H1 (cell line): ENCODE results near the gene PGAP2. TPM values are rescaled to one million over a fixed set of nuclear protein-coding genes. Genes with fewer than 3 reads are reported as not detected.

Source experiments
- CTCF ChIA-PET: fragments of 300-600 bp; sonication (Branson Sonifier 250); formaldehyde crosslinking; loops from one replicate; lab custom pipeline; 2021; ENCODE audit not compliant: partially characterized antibody; lab: Charles Lee
- POLR2A ChIA-PET: fragments of 300-600 bp; sonication (Branson Sonifier 250); formaldehyde crosslinking; loops from one replicate; lab custom pipeline; 2021; ENCODE audit warnings: inconsistent platforms; ENCODE audit not compliant: partially characterized antibody; lab: Charles Lee
- DNase-seq, 2 experiments: peaks; one replicate each; pipeline versions ENCODE4 v3.0.0 to v3.0.0-alpha.2; 2010 to 2022; ENCODE audit warnings: low spot score in 2 of 2, low read depth in 1 of 2, mixed read lengths in 1 of 2
- FAIRE-seq: peaks from 2 replicates; lab custom pipeline; 2011; peaks lifted over from hg19 to GRCh38; lab: Jason Lieb, UNC
- H2AFZ ChIP-seq: 2 replicates; pipeline ENCODE4 v1.8.1; 2012; ENCODE audit warnings: low read length, inconsistent platforms
- H2AK5ac ChIP-seq: 2 replicates; pipeline ENCODE4 v1.6.1; 2013; ENCODE audit warnings: low read depth, low read length
- H2BK120ac ChIP-seq: replicated peaks from 2 replicates; pipeline ENCODE3; 2013; ENCODE audit warnings: low read depth, low read length, inconsistent platforms
- H2BK12ac ChIP-seq: 2 replicates; pipeline ENCODE4 v1.6.1; 2013; ENCODE audit warnings: low read depth, low read length
- H2BK15ac ChIP-seq: 2 replicates; pipeline ENCODE4 v1.6.1; 2013; ENCODE audit warnings: low read length
- H2BK20ac ChIP-seq: 2 replicates; pipeline ENCODE4 v1.6.1; 2013; ENCODE audit warnings: low read length
- H2BK5ac ChIP-seq: 2 replicates; pipeline ENCODE4 v1.6.1; 2013; ENCODE audit warnings: low read depth, low read length
- H3K14ac ChIP-seq: 2 replicates; pipeline ENCODE4 v1.6.1; 2013; ENCODE audit warnings: inconsistent platforms; ENCODE audit not compliant: insufficient read length
- H3K18ac ChIP-seq: 2 replicates; pipeline ENCODE4 v1.6.1; 2013; ENCODE audit warnings: low read length; ENCODE audit errors: extremely low read depth
- H3K23ac ChIP-seq: 2 replicates; pipeline ENCODE4 v1.6.1; 2013; ENCODE audit warnings: inconsistent platforms; ENCODE audit not compliant: insufficient read length
- H3K23me2 ChIP-seq: 2 replicates; pipeline ENCODE4 v1.6.1; 2013; ENCODE audit warnings: low read depth, low read length
- H3K27ac ChIP-seq: 2 replicates; pipeline ENCODE4 v1.6.1; 2011; ENCODE audit warnings: low read depth, low read length, inconsistent platforms
- H3K27me3 ChIP-seq, 4 experiments: replicated peaks in 1 of 4; 1 replicate in 1 of 4; 2 replicates in 3 of 4; pipeline versions ENCODE4 v1.6.1 to v1.8.1; 2011 to 2013; ENCODE audit warnings: low read length in 3 of 4, mild to moderate bottlenecking in 3 of 4, inconsistent platforms in 2 of 4, mixed read lengths in 2 of 4, moderate library complexity in 1 of 4; ENCODE audit not compliant: control insufficient read depth in 3 of 4, insufficient read depth in 3 of 4; ENCODE audit errors: extremely low read depth in 1 of 4
- H3K36me3 ChIP-seq, 4 experiments: 2 replicates each; pipeline versions ENCODE4 v1.6.1 to v1.8.1; 2011 to 2013; ENCODE audit warnings: mild to moderate bottlenecking in 4 of 4, low read length in 3 of 4, moderate library complexity in 2 of 4, control low read depth in 1 of 4, inconsistent platforms in 1 of 4; ENCODE audit not compliant: insufficient read depth in 4 of 4, control insufficient read depth in 2 of 4
- H3K4ac ChIP-seq: replicated peaks from 2 replicates; pipeline ENCODE3; 2013; ENCODE audit warnings: low read length, low read depth, mixed read lengths, inconsistent platforms; ENCODE audit not compliant: insufficient read length
- H3K4me1 ChIP-seq, 4 experiments: replicated peaks in 1 of 4; 1 replicate in 1 of 4; 2 replicates in 3 of 4; pipeline versions ENCODE4 v1.6.1 to v1.8.1; 2011 to 2013; ENCODE audit warnings: low read length in 3 of 4, inconsistent platforms in 2 of 4, mixed read lengths in 1 of 4; ENCODE audit not compliant: insufficient read depth in 4 of 4, control insufficient read depth in 3 of 4
- H3K4me2 ChIP-seq, 2 experiments: 2 replicates each; pipeline versions ENCODE4 v1.6.1 to v1.8.1; 2011 to 2013; ENCODE audit warnings: low read depth in 2 of 2, low read length in 2 of 2, control low read depth in 1 of 2, inconsistent platforms in 1 of 2, mild to moderate bottlenecking in 1 of 2; ENCODE audit not compliant: insufficient read depth in 1 of 2
- H3K4me3 ChIP-seq, 4 experiments: fragments of 200-600, 300-600 bp in 1 of 4; sonication (generic), shearing (Covaris generic), sonication (Bioruptor Twin) in 1 of 4; 2 replicates each; pipeline versions ENCODE4 v1.5.1 to v1.8.1; 2011 to 2016; ENCODE audit warnings: low read length in 4 of 4, low read depth in 3 of 4, control low read depth in 2 of 4, inconsistent platforms in 2 of 4, mild to moderate bottlenecking in 2 of 4, mixed read lengths in 1 of 4, moderate library complexity in 1 of 4; ENCODE audit not compliant: insufficient read depth in 2 of 4; ENCODE audit errors: extremely low read depth in 1 of 4
- H3K56ac ChIP-seq: replicated peaks from 2 replicates; pipeline ENCODE3; 2013; ENCODE audit warnings: low read depth, mild to moderate bottlenecking, mixed read lengths, low read length, inconsistent platforms; ENCODE audit not compliant: insufficient read length
- H3K79me1 ChIP-seq: 2 replicates; pipeline ENCODE4 v1.6.1; 2013; ENCODE audit warnings: low read depth, low read length, control low read depth
- H3K79me2 ChIP-seq, 2 experiments: 2 replicates each; pipeline versions ENCODE4 v1.6.1 to v1.8.1; 2012 to 2013; ENCODE audit warnings: low read length in 2 of 2, mild to moderate bottlenecking in 2 of 2, inconsistent platforms in 1 of 2; ENCODE audit not compliant: insufficient read depth in 2 of 2, control insufficient read depth in 1 of 2
- H3K9ac ChIP-seq, 4 experiments: replicated peaks in 1 of 4; 1 replicate in 1 of 4; 2 replicates in 3 of 4; pipeline versions ENCODE4 v1.6.1 to v1.8.1; 2011 to 2013; ENCODE audit warnings: low read depth in 3 of 4, low read length in 3 of 4, control low read depth in 2 of 4, mild to moderate bottlenecking in 2 of 4, moderate library complexity in 2 of 4, inconsistent platforms in 1 of 4; ENCODE audit errors: extremely low read depth in 1 of 4
- H3K9me3 ChIP-seq, 2 experiments: 2 replicates each; pipeline versions ENCODE4 v1.6.1 to v1.8.1; 2012 to 2013; ENCODE audit warnings: mild to moderate bottlenecking in 2 of 2, moderate library complexity in 2 of 2, control low read depth in 1 of 2, inconsistent platforms in 1 of 2, low read depth in 1 of 2, low read length in 1 of 2, mixed read lengths in 1 of 2; ENCODE audit not compliant: insufficient read depth in 2 of 2
- H4K20me1 ChIP-seq, 2 experiments: replicated peaks in 1 of 2; 2 replicates each; pipeline versions ENCODE3 to v1.8.1; 2011 to 2013; ENCODE audit warnings: inconsistent platforms in 2 of 2, low read length in 2 of 2, mild to moderate bottlenecking in 1 of 2; ENCODE audit not compliant: insufficient read depth in 2 of 2, control insufficient read depth in 1 of 2
- H4K5ac ChIP-seq: 2 replicates; pipeline ENCODE4 v1.6.1; 2013; ENCODE audit warnings: low read length, low read depth, mixed read lengths, inconsistent platforms; ENCODE audit not compliant: insufficient read length
- H4K8ac ChIP-seq: 2 replicates; pipeline ENCODE4 v1.8.0; 2013; ENCODE audit warnings: mild to moderate bottlenecking, moderate library complexity, low read length, inconsistent platforms; ENCODE audit not compliant: insufficient read depth; ENCODE audit errors: extremely low read depth
- H4K91ac ChIP-seq: replicated peaks from 2 replicates; pipeline ENCODE3; 2013; ENCODE audit warnings: low read length, mixed read lengths, inconsistent platforms; ENCODE audit not compliant: insufficient read length
- BCL11A ChIP-seq, 2 experiments: IDR thresholded peaks; one replicate each; pipeline ENCODE4 v1.6.1; 2011; ENCODE audit warnings: low read depth in 2 of 2, low read length in 2 of 2, mild to moderate bottlenecking in 2 of 2
- CHD1 ChIP-seq: IDR thresholded peaks from 2 replicates; pipeline ENCODE4 v1.6.1; 2012; ENCODE audit warnings: low read depth, low read length, improper control_type of control experiment
- CHD2 ChIP-seq: IDR thresholded peaks from 2 replicates; pipeline ENCODE4 v1.6.1; 2012; ENCODE audit warnings: low read length, improper control_type of control experiment
- HDAC2 ChIP-seq, 2 experiments: fragments of 300-600 bp in 1 of 2; sonication (generic) in 1 of 2; IDR thresholded peaks; 2 replicates each; pipeline ENCODE4 v1.6.1; 2011 to 2012; ENCODE audit warnings: low read depth in 2 of 2, low read length in 2 of 2, mild to moderate bottlenecking in 2 of 2, moderate library complexity in 2 of 2, borderline replicate concordance in 1 of 2, inconsistent platforms in 1 of 2
- KDM1A ChIP-seq: fragments of 200-600, 300-600 bp; sonication (generic); IDR thresholded peaks from 2 replicates; pipeline ENCODE4 v1.7.1; 2016; ENCODE audit warnings: mild to moderate bottlenecking, low read length, borderline replicate concordance
- PHF8 ChIP-seq: fragments of 200-600 bp; sonication (generic); conservative IDR thresholded peaks from 2 replicates; pipeline ENCODE4 v1.7.1; 2012; ENCODE audit warnings: low read depth, mild to moderate bottlenecking, inconsistent platforms, low read length, moderate library complexity
- POU5F1 ChIP-seq: IDR thresholded peaks from 2 replicates; pipeline ENCODE4 v1.6.1; 2011; ENCODE audit warnings: low read depth, mild to moderate bottlenecking, low read length, moderate library complexity
- RBBP5 ChIP-seq: IDR thresholded peaks from 2 replicates; pipeline ENCODE4 v1.7.1; 2012; ENCODE audit warnings: low read depth, mild to moderate bottlenecking, inconsistent platforms, low read length, moderate library complexity, borderline replicate concordance
- WGBS, 2 experiments: shearing (Covaris generic) in 1 of 2; methylation state at CpG; one replicate each; pipeline versions ENCODE4 v1.1.6 to v1.1.7; 2013 to 2015; ENCODE audit warnings: low lambda C conversion rate in 2 of 2, mixed read lengths in 2 of 2, inconsistent platforms in 1 of 2, low coverage in 1 of 2, missing lambda C conversion rate in 1 of 2; ENCODE audit not compliant: insufficient replicate concordance in 2 of 2, insufficient coverage in 1 of 2, insufficient read length in 1 of 2; ENCODE audit errors: extremely low coverage in 1 of 2, missing lambda C conversion rate in 1 of 2; 5-methylcytosine and 5-hydroxymethylcytosine counted together
- polyA plus RNA-seq, 7 experiments: library from polyadenylated mRNA; depleted of rRNA in 3 of 7; stranded (reverse) in 5 of 7; unstranded in 2 of 7; fragments of >200 nt in 5 of 7; fragments of 200-250 nt in 2 of 7; gene quantifications; 1 replicate in 5 of 7; 2 replicates in 1 of 7; 4 replicates in 1 of 7; pipeline versions ENCODE4 v1.2.1 to v1.2.3, GENCODE V29; 2011 to 2013; ENCODE audit warnings: missing spikeins in 2 of 7, mixed read lengths in 2 of 7
- total RNA-seq: library from RNA; stranded (reverse); fragmentation: NEBNext Ultra II Directional; extraction: Animal tissue kit (Norgen Biotek cat#: 25700); gene quantifications from 2 replicates; pipeline ENCODE4 v1.2.1, GENCODE V29; 2021
- TF ChIP-seq, protein P1 (sequence below): IDR thresholded peaks from 2 replicates; pipeline ENCODE4 v1.6.1; 2012; ENCODE audit warnings: inconsistent platforms
- TF ChIP-seq, protein P2 (sequence below): IDR thresholded peaks from 2 replicates; pipeline ENCODE4 v1.6.1; 2011; ENCODE audit warnings: low read depth, mild to moderate bottlenecking, low read length; ENCODE audit not compliant: insufficient read depth

PGAP2 gene
- total and polyA plus RNA-seq, 2 of the 8 experiments (the other 6 are each of a cell fraction or from before 2014, with no cell fraction given) = 56.5 to 106 TPM

DNA sequence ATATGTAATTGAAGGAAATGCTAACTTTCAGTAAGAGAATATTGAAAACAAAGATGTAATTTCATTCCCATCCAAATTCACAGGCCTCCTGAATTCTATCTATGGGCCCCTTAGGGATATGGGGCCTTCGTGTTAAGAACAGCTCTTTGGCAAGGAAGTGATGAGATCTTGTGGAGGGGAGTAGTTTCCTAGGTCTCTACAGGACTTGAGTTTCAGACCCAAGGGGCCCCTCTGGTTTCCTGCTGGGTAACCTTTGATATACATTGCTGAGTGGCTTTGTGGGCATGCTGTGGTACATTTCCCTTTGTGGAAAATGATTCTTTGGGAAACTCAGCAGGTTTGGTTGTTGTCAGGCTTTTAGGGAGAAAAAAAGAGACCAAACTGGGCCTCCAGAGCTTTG lies 53.3 kb downstream of the PGAP2 start:
- Histone ChIP-seq H3K79me1 (peaks cover 2% of the 10 kb centered on the region; the same call in 1 of the 2 replicates), H3K9me3 (no peaks in the 10 kb centered on the region), H3K4ac (no peak overlapping the region), H3K36me3 (no peaks in the 10 kb centered on the region), H2BK5ac (no peak overlapping the region), H3K4me2 (peak overlapping the region in 1 of 2 experiments; percentile 24; a peak in 1 of 4 replicates), H3K4me1 (peaks cover 2 to 11% (median 7%) of the 10 kb centered on the region in 4 experiments; a peak in 5 of 7 replicates), H3K4me3 (no peak overlapping the region), H3K18ac (no peak overlapping the region), H3K79me2 (no peaks in the 10 kb centered on the region), H3K56ac (no peak overlapping the region), H3K23me2 (no peaks in the 10 kb centered on the region), H2AFZ (no peak overlapping the region), H4K8ac (no peak overlapping the region), H4K20me1 (peaks cover 2 to 3% of the 10 kb centered on the region in 2 experiments), H2BK15ac (no peak overlapping the region), H3K27me3 (peaks cover 0 to 4% (median 1%) of the 10 kb centered on the region in 4 experiments; a peak in 4 of 7 replicates), H3K23ac (no peak overlapping the region), H4K5ac (no peak overlapping the region), H2BK12ac (no peak overlapping the region), H3K9ac (no peak overlapping the region), H2AK5ac (no peak overlapping the region), H4K91ac (no peak overlapping the region), H2BK120ac (no peak overlapping the region), H2BK20ac (no peak overlapping the region), H3K14ac (no peak overlapping the region), H3K27ac (no peak overlapping the region)
- ChIA-PET CTCF (interaction anchor here (0.6 to 4.9 kb wide), 5 partner anchors 9 to 212 kb away, joined by 3 to 30 read pairs (median 3); no protein-coding TSS in a partner anchor), POLR2A (no interaction called here)
- FAIRE-seq (no peak), DNase-seq (no peak)
- 18% methylated on average over 1 of the region's 1 CpG; no CpG with 5 or more reads in 1 of the 2 experiments for WGBS, 2 experiments
- TF ChIP-seq KDM1A = no peak
- TF ChIP-seq, protein P1, sequence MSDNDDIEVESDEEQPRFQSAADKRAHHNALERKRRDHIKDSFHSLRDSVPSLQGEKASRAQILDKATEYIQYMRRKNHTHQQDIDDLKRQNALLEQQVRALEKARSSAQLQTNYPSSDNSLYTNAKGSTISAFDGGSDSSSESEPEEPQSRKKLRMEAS = no peak
- TF ChIP-seq PHF8 = no peak
- TF ChIP-seq BCL11A (IDR thresholded peaks at IDR 0.05; ENCODE audit: low read depth in 2 of 2, low read length in 2 of 2) = no peak
- TF ChIP-seq, protein P2, sequence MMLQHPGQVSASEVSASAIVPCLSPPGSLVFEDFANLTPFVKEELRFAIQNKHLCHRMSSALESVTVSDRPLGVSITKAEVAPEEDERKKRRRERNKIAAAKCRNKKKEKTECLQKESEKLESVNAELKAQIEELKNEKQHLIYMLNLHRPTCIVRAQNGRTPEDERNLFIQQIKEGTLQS = no peak
- TF ChIP-seq CHD1 = no peak
- no peak for TF ChIP-seq RBBP5
- TF ChIP-seq CHD2 = no peak
- TF ChIP-seq HDAC2 (IDR thresholded peaks at IDR 0.05; ENCODE audit: borderline replicate concordance in 1 of 2, low read depth in 2 of 2, low read length in 2 of 2) = 0 out of 4 replicates have a peak, but pooled peaks of 1 of the 2 experiments have one; percentile 15
- TF ChIP-seq POU5F1 = 0 out of 2 replicates have a peak, but pooled peaks have one; percentile 15
